GM19452 (cell line): Measurements from ENCODE around the gene THSD7A.

Experiments used
- ATAC-seq: cut with Tn5 transposase; IDR thresholded peaks from one replicate; pipeline ENCODE4 v1.9.1; 2021; ENCODE audit not compliant: unreplicated experiment

THSD7A gene

DNA sequence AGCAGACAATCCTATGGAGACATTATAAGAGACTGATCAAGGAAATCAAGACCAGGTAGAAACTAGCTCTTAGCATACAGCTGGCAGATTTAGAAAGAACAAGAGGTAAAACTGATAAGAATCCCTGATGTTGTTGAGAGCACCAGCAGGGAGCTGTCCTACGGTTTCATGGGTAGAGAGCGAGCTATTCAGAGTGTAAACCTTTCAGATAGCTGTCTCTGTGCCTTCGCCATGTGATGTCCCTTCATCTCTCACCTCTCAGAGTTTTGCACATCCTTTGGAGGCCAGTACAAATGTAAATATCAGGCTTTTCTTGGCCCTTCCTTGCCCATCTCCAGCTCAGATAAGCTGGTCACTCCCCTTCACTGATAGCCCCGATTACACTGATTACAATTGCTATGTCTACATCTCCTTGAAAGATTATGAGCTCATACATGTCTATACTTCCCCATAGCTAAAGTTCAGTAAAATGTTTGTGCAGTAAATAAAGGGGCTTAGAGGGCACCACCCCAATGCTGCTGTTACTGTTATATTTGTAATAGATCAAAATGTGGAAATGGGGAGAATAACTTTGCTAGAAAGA is 21.9 kb downstream of the THSD7A start:
- ATAC-seq: no peak

DNA sequence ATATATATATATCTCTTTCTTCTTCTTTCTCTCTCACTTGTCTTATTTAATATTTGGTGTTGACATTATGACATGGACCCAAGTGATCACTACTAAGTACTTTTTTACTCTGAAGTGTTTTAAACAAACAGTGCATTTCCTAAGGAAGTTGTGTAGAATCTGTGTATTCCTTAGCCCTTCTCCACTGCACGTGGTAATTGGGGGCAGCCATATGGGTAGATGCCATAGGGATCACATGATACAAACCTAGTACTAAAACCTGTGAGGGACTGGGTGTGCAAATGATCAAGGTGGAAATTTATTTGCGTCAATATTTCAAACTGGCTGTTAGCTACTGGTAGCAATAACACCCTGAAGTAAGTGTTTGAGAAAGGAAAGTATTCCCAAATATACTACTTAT is 25.0 kb downstream of the THSD7A start:
- no peak for ATAC-seq

DNA sequence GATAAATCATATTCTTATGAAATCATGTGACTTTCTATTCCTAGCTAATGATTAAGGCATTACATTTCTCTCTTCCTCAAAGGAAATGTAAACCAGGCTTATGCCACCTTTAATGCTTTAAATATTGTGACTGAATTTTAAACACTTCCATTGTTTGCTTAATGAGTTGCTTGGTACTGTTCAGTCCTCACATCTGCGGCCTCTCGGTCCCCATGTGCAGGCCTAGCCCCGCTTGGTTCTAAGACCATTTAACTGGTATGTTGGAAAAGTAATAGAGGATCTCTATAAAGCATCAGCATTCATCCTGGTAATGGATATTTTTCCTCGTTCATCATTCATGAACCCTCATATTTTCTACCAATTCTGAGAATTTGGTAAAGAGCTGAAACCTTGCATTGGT is 27.4 kb downstream of the THSD7A start:
- no peak for ATAC-seq

DNA sequence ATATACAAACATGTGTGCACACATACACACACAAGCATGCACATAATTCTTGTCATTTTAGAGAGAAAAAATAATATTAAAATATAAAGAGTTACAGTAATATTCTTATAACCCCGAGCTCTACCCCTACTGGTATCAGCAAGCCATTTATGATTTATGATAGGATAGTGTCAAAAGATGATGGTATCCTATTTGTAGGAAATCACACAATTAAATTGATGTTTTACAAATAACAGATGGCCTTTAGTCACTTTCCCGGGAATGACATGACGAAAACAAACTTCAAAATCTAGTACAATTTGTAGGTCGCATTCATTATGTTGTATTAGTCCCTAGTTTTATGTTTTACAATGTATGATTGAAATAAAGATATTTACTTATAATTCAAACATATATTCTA is 36.8 kb downstream of the THSD7A start:
- ATAC-seq: no peak

DNA sequence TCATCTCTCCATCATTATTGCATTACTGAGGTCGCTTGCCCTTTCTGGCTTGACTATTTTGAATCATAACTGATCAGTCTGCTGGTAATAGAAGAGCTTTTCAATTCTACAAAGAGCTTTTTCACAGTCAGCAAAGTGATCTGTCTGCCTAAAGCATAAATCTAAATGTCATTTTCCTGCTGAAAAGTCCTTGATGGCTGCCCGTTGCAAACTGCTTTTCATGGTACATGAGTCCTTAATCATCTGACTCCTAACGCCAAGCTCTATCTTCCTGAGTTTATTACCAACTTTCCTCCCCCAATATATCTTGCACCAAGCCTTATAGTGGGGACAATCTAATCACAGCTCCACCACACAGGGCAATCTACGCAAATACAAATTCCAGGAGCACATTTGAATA is 39.8 kb downstream of the THSD7A start:
- ATAC-seq: no peak

DNA sequence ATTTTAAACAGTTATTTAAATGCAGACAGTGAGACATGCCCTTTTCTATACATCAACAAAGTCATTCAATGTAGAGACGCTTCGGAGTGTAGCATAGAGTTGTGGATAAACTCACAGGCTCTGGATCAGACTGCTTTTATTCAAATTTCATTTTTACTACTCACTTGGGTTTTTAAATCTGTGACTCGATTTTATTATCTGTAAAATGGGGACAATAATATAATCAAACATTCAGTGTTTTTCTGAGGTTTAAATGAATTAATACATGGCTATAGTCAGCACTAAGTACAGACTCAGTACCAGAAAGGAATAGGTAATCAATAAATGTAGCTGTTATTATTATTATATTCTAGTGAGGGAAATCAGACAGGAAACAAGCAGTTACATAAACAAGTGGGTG is 43.4 kb downstream of the THSD7A start:
- ATAC-seq: no peak

DNA sequence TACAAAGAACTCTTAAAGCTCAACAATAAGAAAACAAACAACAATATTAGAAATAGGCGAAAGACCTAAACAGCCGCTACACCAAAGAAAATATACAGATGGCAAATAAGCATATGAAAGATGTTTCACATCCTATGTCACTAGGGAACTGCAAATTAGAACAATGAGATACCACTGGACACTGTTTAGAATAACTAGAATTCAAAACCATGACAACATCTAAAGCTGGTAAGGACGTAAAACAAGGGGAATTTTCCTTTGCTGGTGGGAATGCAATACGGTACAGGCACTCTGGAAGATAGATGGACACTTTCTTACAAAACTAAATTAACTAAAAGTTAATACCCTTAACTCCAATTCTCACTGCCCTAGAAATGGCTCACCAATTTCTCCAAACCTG is 44.5 kb downstream of the THSD7A start:
- no peak for ATAC-seq

DNA sequence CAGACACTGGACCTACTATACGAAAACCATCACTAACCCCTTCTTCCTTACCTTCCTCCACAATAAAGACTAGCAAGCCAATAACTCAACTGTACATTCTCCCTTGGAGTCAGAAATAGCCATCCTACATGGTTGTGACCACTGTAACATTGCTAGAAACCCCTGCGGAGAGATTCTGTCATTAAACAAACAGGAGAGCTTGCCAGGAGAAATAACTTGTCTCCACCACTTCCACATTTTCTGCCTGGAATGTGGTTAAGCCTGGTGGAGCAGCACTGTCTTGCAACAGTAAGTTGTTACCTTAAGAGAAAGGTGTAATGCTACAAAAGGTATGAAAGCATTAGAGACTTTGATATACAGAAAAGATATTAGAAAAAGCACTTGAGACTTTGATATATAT is 45.8 kb downstream of the THSD7A start:
- no peak for ATAC-seq

DNA sequence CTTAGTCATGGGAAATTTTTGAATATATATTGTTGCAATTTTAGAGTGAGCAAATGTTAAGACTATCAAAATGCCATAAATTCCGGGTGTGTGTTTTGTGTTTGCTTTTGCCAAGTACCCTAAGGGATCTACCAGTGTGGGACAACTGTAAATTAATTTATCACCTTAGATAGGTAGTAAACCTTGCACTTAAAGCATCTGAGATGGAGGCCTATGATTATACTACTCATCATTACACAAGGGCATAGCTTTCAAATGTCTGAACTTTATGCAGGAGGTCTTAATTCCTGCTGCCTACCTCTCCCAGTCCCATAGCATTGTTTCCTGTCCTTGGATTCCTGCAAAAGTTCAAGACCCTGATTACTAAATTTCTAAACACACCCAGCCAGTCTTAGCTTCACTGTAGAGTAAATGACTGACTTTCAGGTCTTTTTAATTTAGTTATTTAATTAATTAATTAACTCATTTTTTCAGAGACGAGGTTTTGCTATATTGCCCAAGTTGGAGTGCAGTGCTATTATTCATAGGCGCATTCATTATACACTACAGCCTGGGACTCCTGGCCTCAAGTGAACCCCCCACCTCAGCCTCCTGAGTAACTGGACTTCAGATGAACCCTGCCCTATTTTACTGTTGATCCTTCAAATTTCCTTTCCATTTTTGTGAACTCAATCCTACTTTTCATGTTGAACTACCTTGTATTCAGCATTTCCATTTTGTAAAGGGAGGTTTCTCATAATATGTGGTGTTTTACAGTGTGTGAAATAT is 47.0 kb downstream of the THSD7A start:
- ATAC-seq: no peak

DNA sequence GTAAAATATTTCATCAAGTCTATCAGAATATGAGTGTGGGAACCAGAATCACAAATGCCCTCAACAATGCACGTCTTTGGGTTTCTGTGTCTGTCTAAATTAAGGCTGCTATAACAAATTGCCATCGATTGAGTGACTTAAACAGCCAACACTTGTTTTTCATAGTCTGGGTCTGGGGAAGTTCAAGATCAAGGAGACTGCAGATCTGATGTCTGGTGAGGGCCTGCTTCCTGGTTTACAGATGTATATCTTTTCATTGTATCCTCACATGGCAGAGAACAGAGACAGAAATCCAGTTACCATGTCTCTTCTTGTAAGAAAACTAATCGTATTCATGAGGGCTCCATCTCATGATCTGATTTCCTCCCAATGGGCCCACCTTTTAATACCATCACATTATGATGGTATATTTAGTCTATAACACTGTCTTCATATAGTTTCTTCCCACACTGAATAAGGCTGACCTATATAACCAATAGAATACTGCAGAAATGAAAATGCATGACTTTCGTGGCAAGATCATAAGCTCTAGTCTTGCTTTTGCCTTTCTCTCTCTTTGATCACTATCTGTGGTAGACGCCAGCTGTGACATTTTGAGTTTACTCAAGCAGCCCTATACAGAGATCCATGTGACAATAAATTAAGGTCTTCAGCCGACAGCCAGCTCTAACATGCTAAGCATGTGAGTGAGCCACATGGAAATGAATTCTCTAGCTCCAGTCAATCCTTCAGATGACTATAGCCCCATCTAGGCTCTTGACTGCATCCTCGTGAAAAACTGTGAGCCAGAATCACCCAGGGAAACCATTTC is 51.9 kb downstream of the THSD7A start:
- no peak for ATAC-seq

DNA sequence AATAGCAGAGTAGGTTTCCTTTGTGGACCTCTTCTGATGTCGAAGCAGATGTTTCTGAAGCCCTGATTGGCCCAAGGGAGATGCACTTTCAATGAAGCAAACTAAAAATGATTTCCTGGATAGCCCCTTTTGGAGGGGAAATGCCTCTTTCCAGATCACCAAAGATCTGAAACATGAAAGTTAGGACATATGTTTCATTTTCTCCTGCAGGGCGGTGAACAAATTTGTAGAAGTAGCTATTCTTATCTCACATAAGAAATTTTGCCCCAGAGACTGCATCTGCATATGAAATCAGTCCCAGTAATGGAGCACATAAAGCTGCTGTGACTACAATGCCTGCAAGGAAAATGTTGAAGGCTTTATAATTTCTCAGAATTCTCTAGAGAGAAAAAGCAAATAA is 56.0 kb downstream of the THSD7A start:
- ATAC-seq: no peak

DNA sequence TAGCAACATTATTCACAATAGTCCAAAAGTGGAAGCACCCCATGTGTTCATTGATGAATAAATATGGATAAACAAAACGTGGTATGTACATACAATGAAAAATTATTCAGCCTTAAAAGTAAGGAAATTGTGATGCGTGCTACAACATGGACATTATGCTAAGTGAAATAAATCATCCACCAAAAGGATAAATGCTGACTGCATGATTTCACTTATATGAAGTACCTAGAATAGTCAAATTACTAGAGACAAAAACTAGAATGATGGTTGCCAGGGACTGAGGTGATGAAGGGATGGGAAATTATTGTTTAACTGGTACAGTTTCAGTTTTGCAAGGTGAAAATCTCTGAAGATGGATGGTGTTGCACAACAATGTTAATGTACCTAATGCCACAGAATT is 56.6 kb downstream of the THSD7A start:
- no peak for ATAC-seq

DNA sequence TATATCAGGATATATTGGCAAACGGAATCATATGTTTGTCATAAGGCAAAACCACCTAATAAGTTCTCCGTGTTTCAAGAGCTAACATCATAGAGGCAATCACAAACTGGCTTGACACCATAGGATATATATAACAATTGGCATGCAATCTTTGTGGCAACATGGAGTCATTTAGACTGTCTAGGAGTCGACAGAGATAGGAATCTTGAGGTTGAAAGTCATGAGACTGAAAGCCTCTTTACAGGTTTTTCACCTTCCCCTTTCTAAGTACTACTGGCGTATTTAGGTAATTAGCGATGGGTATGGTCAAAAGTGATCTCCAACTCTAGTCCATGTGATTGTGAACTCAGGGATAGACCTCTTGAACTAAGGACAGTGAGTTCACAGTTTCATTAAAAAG is 63.7 kb downstream of the THSD7A start:
- no peak for ATAC-seq

DNA sequence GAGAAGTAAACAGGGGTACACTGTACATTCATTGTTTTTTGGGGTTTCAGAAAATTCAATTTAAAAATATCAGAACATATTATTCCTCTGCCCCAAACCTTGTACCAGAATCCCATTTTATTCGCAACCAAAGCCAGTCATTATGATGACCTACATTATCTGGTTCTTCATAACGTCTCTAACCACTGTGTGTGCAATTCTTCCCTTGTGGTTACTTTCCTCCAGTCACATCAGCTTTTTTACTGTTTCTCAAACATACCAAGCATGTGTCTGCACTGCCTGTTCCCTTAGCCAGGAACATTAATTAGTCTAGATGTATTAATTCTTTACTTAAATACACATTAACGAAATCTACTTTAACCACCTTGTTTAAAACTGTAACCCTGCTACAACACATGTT is 64.8 kb downstream of the THSD7A start:
- ATAC-seq: no peak

DNA sequence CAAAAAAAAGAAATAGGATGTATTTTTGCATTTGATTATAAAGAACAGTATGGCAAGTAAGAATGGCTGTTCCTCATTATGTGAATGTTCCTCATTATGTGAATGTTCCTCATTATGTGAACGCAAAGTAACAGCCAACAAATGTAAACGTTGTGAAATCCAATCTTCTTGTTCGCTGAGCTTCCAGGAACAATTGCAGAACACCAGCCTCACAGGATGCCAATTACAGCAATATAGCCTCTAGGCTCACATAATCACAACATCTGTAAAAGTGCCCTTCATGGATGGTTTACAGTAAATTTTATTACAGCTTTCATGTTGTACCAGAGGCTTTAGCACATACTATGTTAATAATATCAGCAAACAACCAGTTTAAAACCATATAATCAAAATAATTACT is 71.6 kb downstream of the THSD7A start:
- no peak for ATAC-seq

DNA sequence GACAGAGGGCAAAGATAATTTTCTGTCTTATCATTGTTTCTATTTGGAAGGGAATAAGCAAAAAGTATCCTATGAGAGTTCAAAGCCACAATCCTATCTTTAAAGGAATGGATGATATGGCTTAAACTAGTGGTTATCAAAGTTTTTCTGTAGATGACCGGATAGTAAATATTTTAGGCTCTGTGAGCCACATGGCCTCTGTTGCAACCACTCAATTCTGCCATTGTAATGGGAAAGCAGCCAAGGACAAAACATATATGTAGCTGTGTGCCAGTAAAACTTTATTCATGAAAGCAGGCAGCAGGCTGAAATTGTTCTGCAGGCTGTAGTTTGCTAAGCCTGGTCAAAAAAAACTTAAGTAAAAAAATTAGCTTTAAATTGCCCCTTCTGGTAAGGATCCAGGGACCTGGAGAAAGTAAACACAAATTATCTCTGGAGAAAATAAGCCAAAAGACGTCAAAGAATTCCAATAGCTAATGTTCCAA is 73.3 kb downstream of the THSD7A start:
- no peak for ATAC-seq

DNA sequence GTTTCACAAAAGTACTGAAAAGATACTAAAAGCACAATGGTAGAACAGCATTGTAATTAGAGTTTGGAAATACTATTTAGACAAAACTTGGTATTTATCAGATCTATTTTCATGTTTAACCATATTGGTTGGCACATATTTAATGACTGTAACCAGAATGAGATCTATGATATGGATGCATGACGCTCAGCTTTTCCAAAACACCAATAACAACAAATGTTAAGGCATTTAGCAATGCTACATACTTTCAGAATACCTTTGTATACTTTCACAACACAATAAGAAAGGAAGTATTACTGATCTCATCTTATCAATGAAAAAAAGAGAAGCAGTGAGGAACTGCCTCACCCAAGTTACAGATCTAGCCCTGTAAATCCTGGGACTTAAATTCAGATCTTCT is 74.8 kb downstream of the THSD7A start:
- no peak for ATAC-seq

DNA sequence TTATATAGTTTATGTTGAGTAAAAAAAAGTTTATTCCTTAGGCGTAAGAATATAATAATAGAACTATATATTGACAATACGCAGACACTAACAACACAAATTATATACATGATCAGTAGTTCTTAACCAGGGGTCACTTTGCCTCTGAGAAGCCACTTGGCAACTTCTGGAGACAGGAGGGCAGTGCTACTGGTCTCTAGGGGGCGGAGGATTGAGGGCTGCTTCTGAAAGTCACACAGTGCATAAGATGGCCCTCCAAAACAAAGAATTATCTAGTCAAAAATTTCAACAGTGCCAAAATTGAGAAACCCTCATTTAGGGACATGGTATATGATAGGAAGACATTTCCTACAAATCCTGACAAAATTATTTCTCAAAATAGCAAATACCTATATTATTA is 77.1 kb downstream of the THSD7A start:
- no peak for ATAC-seq

DNA sequence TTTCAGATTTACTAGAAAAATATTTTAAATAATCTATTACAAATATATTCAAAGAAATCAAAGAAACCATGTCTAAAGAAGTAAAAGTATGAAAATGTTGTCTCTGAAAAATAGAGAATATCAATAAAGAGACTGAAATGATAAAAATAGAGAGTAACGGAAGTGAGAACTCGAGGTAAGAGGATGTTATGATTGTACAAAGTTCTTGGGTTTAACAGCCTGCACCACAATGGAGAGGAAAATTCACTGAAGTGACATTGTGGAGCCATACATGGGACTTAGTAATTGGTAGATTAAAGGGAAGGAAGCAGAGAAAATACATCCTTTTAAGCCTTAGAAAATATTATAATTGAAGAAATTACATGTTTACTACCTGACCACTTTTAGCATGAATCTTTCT is 77.9 kb downstream of the THSD7A start:
- no peak for ATAC-seq

DNA sequence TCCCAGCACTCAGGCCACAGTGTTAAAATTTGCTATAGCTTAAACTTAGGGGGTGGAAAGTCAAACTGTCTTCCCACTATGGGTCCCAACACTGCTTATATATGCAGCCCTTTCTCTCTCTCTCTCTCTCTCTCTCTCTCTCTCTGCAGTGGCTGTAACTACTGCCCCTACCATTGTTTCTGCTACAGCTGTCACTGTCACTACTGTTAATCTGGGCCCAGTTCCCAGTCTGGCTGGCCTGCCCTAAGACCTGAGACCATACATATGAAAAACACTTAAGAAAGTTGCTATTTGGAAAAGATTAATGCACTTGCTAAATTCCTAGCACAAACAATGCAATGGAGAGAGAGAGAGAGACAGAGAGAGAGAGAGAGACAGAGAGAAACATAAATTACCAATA is 78.6 kb downstream of the THSD7A start:
- no peak for ATAC-seq

DNA sequence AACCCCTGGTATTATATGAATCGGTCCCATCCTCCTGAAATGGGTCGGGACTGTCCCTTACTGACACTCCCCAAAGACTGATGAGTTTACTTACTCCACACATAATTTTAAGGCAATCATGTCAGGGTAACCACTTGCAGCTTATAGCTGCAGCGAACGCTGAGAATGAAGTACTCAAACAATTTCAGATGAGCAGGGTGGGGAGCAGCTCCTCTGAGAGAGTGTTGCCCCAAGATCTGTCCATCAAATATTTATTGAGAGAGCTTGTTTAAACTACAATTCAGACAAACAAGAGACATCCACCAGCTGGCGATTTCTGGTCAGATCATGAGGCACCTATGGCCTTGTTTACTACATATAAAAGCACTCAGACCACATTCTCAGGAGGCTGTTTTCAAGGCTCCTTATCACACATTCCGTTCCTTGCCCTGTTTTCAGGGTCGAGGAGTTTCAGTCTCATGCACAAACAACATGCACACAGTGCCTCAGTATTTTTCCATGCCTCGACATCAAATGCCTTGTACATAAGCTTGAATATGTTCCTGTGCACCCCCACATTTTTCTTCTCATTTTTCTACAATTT is 80.1 kb downstream of the THSD7A start:
- no peak for ATAC-seq

DNA sequence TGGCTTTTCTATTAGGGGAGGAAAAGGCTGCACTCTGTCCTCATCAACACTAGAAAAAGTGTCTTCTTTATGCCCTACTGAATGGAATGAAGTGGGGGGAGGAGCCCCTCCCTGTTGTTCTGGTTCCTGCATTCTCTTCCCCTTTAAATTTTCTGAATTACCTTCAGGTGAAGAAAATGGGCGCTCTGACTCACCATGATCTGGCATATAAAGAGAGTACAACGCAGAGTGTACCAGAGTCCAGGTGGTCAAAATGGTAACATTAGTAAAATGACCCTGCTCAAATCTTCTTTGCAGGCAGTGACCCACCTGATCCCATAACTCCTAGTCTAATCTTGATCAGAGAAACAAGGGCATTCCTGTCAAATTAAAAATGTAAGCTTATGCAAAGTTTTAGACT is 80.7 kb downstream of the THSD7A start:
- no peak for ATAC-seq
